GM12801 (cell line): ENCODE measurements around the gene FRMD7.

Experiments
- CTCF ChIP-seq: IDR thresholded peaks from one replicate; pipeline ENCODE4 v1.5.1; 2011; ENCODE audit warnings: control low read depth; ENCODE audit not compliant: insufficient read length; ENCODE audit errors: extremely low read depth

Gene FRMD7

GRCh38 chrX:132033166-132033565 is 94.7 kb downstream of the FRMD7 start:
- TF ChIP-seq CTCF: no peak

DNA sequence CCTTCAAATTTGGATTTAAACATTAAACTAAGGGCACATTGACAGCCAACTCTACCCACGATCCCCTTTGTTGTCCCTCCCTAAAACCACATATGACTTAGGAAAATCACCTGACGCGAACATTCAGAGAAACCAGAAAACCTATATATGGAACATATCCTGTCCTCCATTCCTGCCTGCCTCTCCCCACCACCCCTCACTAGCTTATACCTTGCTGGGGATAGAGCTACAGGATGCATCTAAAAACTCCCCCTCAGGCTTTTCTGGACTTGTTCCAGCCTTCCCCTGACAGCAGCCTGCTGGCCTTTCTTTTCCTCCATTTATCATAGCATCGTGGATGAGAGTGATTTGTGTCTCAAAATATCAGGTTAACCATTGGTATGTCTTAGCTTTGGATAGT is 96.0 kb downstream of the FRMD7 start:
- no peak for TF ChIP-seq CTCF

DNA sequence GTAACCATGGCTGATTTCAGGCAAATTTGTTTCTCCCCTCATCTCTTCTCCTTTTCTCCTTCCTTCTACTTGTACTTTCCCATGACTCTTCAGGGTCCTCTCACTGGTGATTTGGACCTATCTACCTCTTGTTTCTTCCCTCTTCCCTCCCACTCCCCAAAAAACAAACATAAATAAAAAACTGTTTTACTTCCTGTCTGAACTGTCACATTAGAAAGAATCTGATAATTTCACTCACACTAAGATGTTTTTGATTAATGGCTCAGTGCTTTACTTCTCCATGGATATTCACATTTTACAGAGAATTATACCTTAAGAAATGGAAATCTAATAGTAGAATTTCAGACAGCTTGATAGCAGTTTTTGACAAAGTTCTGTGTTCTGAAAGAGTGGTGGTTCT is 97.6 kb downstream of the FRMD7 start:
- no peak for TF ChIP-seq CTCF
